Loucy (cell line): ENCODE measurements around the gene DKK3.

ENCODE experiments used
- H2AFZ ChIP-seq: fragments of 200-600 bp; sonication (generic); 2 replicates; pipeline ENCODE4 v1.6.0; 2016; ENCODE audit warnings: antibody characterized with exemption, mild to moderate bottlenecking, low read length, moderate library complexity
- H3F3A ChIP-seq: fragments of 200-600 bp; 2 replicates; pipeline ENCODE4 v1.6.0; 2016; ENCODE audit warnings: antibody characterized with exemption, low read depth, mild to moderate bottlenecking
- H3K27me3 ChIP-seq: fragments of 200-600 bp; sonication (generic); 2 replicates; pipeline ENCODE4 v1.6.1; 2014; ENCODE audit warnings: low read length, mild to moderate bottlenecking; ENCODE audit not compliant: insufficient read depth, poor library complexity, severe bottlenecking
- H3K36me3 ChIP-seq: fragments of 200-600 bp; sonication (generic); 2 replicates; pipeline ENCODE4 v1.6.1; 2016; ENCODE audit warnings: low read length; ENCODE audit not compliant: insufficient read depth
- H3K4me1 ChIP-seq: fragments of 200-600 bp; sonication (generic); 2 replicates; pipeline ENCODE4 v1.5.1; 2014; ENCODE audit warnings: low read length, mild to moderate bottlenecking; ENCODE audit not compliant: insufficient read depth, poor library complexity, severe bottlenecking
- H3K4me2 ChIP-seq: fragments of 200-600 bp; sonication (generic); 2 replicates; pipeline ENCODE4 v1.6.0; 2014; ENCODE audit warnings: antibody characterized with exemption, low read length, low read depth, mild to moderate bottlenecking; ENCODE audit not compliant: poor library complexity, severe bottlenecking
- H3K4me3 ChIP-seq: fragments of 200-600 bp; sonication (generic); 2 replicates; pipeline ENCODE4 v1.5.1; 2014; ENCODE audit warnings: low read length, mild to moderate bottlenecking, mixed read lengths; ENCODE audit not compliant: poor library complexity, severe bottlenecking
- H3K79me2 ChIP-seq: fragments of 200-600 bp; sonication (generic); 2 replicates; pipeline ENCODE4 v1.6.1; 2014; ENCODE audit warnings: low read length; ENCODE audit not compliant: insufficient read depth
- H3K9ac ChIP-seq: fragments of 200-600 bp; sonication (generic); 2 replicates; pipeline ENCODE4 v1.6.0; 2014; ENCODE audit warnings: mild to moderate bottlenecking, low read depth, low read length, moderate library complexity; ENCODE audit not compliant: poor library complexity, severe bottlenecking
- H3K9me2 ChIP-seq: fragments of 200-600 bp; sonication (generic); replicated peaks from 2 replicates; pipeline ENCODE4 v1.6.1; 2016; ENCODE audit warnings: low read depth, low read length, mixed read lengths
- H3K9me3 ChIP-seq: fragments of 200-600 bp; sonication (generic); 2 replicates; pipeline ENCODE4 v1.6.1; 2014; ENCODE audit warnings: mild to moderate bottlenecking, antibody characterized with exemption, low read length, low read depth; ENCODE audit not compliant: insufficient read depth
- H4K20me1 ChIP-seq: fragments of 200-600 bp; sonication (generic); 2 replicates; pipeline ENCODE4 v1.6.0; 2014; ENCODE audit warnings: antibody characterized with exemption, low read length, mild to moderate bottlenecking; ENCODE audit not compliant: insufficient read depth, poor library complexity, severe bottlenecking
- CTCF ChIP-seq: fragments of 200-600 bp; sonication (generic); conservative IDR thresholded peaks from 2 replicates; pipeline ENCODE4 v1.5.1; 2014; ENCODE audit warnings: mild to moderate bottlenecking, antibody characterized with exemption, low read length
- EZH2phosphoT487 ChIP-seq: fragments of 200-600 bp; IDR thresholded peaks from 2 replicates; pipeline ENCODE4 v1.6.1; 2018; ENCODE audit warnings: antibody characterized with exemption, mild to moderate bottlenecking, moderate library complexity, borderline replicate concordance

The DKK3 gene

DNA sequence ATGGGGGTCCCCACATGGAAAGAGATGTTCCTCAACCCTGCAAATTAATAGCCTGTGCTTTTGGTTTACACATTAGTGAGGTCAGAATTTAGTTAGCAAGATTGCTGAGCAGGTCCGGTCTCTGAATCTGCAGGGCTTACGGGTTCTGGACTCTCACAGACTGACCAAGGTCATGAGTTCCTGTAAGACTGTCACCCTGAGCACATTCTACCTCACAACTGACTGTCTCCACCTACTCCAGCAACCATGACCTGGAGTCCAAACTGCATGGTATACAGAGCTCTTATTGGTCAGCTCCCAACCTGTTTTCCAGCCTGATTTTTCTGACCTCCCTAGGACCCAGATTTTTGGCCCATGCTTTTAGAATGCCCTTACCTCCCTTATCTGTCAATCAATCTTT, 28.2 kb downstream of the DKK3 start:
- no peaks in the 10 kb centered on the region for H3K27me3 ChIP-seq
- H3K79me2 ChIP-seq = no peaks in the 10 kb centered on the region
- H3K9me2 ChIP-seq = no peaks in the 10 kb centered on the region
- no peak overlapping the region for H3K9ac ChIP-seq
- H3K4me3 ChIP-seq = no peak overlapping the region
- no peaks in the 10 kb centered on the region for H3K9me3 ChIP-seq
- no peak for TF ChIP-seq EZH2phosphoT487
- no peak for TF ChIP-seq CTCF
- no peak overlapping the region for H3K4me2 ChIP-seq
- no peaks in the 10 kb centered on the region for H3K36me3 ChIP-seq
- H2AFZ ChIP-seq = no peak overlapping the region
- no peaks in the 10 kb centered on the region for H3K4me1 ChIP-seq
- H3F3A ChIP-seq = no peaks in the 10 kb centered on the region
- no peaks in the 10 kb centered on the region for H4K20me1 ChIP-seq

DNA sequence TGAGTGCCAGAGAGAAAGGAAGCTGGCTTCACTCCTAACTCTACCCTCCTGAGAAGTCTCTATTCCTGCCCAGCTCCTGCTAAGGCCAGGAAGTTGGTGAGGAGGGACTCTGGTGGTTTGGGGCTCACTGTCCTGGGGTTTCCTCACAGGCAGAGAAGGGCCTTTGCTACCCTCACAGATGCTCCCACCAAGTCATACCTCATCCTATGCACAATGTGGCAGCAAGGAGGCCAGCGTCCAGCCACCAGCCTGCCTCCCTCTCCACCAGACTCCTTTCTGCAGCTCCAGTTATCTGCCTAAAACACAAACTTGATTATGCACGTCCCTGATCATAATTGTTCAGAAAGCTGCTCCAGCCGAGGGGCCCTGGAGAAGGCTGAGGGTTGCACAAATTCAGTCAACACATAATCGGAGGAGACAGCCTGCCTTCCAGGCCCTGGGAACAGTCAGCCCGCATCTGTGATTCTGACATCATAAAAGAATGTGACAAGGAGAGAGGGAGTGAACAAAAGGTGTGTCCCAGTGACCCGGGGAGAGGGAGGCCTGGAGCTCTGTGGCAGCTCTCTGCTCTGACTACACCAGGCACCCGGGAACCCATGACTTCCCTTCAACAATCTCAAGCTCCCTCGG, 28.8 kb downstream of the DKK3 start:
- Histone ChIP-seq H3K79me2 (no peaks in the 10 kb centered on the region), H3K9ac (no peak overlapping the region)

DNA sequence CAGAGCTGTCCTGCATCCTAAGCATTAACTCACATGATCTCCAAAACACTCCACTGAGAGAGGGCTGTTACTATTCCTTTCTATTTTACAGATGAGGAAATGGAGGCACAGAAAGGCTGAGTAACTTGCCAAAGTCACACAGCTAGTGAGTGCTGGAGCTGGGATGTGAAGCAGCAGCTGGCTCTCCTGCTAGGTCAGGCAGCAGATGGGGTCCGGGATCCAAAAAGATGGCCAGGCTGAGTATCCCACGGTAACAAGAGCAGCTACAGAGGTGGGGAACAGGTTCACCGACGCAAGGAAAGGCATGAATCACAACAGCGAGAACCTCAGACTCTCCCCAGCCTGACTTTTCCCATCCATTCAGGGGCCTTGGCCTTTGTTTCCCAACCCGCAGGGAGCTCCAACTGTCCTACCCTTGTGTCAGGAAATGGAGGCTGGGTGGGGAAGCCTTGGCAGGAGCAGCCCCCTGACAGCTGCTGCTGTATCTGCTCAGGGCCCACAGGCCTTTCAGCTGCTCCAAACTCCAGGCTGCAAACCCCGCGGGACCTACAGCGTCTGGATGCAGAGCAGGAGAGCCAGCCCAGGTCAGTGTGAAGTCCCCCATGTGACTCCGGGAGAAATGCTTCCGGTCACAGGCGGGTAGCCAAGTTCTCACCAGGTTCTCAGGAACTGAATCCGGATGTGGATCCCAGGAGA, 29.5 kb downstream of the DKK3 start:
- Histone ChIP-seq H3K4me1 (no peaks in the 10 kb centered on the region), H3K79me2 (no peaks in the 10 kb centered on the region), H3K9ac (no peak overlapping the region), H4K20me1 (no peaks in the 10 kb centered on the region), H3K4me3 (no peak overlapping the region), H3F3A (no peaks in the 10 kb centered on the region), H3K4me2 (no peak overlapping the region), H3K9me2 (no peaks in the 10 kb centered on the region), H3K9me3 (no peaks in the 10 kb centered on the region), H3K36me3 (no peaks in the 10 kb centered on the region), H3K27me3 (no peaks in the 10 kb centered on the region), H2AFZ (no peak overlapping the region)
- TF ChIP-seq CTCF = no peak
- TF ChIP-seq EZH2phosphoT487 = no peak

More for the DNA sequence above, 28.8 kb downstream of the DKK3 start:
- Histone ChIP-seq H3K4me3 (no peak overlapping the region), H3K36me3 (no peaks in the 10 kb centered on the region), H3K4me2 (no peak overlapping the region), H3K4me1 (no peaks in the 10 kb centered on the region), H3F3A (no peaks in the 10 kb centered on the region), H3K9me2 (no peaks in the 10 kb centered on the region), H3K9me3 (no peaks in the 10 kb centered on the region), H2AFZ (no peak overlapping the region), H3K27me3 (no peaks in the 10 kb centered on the region), H4K20me1 (no peaks in the 10 kb centered on the region)
- no peak for TF ChIP-seq CTCF
